Measurements from ENCODE around the gene OR2B3.
A peak's percentile ranks its signal among the peaks of the same experiment; 100 is the strongest.

OR2B3 gene

GRCh38 chr6:29071831-29072723 is 15.0 kb downstream of the OR2B3 start:
- TF ChIP-seq, protein P1, sequence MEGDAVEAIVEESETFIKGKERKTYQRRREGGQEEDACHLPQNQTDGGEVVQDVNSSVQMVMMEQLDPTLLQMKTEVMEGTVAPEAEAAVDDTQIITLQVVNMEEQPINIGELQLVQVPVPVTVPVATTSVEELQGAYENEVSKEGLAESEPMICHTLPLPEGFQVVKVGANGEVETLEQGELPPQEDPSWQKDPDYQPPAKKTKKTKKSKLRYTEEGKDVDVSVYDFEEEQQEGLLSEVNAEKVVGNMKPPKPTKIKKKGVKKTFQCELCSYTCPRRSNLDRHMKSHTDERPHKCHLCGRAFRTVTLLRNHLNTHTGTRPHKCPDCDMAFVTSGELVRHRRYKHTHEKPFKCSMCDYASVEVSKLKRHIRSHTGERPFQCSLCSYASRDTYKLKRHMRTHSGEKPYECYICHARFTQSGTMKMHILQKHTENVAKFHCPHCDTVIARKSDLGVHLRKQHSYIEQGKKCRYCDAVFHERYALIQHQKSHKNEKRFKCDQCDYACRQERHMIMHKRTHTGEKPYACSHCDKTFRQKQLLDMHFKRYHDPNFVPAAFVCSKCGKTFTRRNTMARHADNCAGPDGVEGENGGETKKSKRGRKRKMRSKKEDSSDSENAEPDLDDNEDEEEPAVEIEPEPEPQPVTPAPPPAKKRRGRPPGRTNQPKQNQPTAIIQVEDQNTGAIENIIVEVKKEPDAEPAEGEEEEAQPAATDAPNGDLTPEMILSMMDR (IDR thresholded peaks at IDR 0.05; ENCODE audit: low read length, missing control alignments): peak; percentile 61
- DNase-seq (ENCODE audit: low read depth): peak; percentile 20

GRCh38 chr6:29051680-29052079 is 35.4 kb downstream of the OR2B3 start:
- no peak for DNase-seq (ENCODE audit: low read depth)
- H3K4me3 ChIP-seq (replicated peaks; ENCODE audit: low read depth, low read length): no peak overlapping the region
- TF ChIP-seq, protein P1 (IDR thresholded peaks at IDR 0.05; ENCODE audit: low read length, missing control alignments): no peak

More at GRCh38 chr6:29071831-29072723, 15.0 kb downstream of the OR2B3 start:
- H3K4me3 ChIP-seq (replicated peaks; ENCODE audit: low read depth, low read length): no peak overlapping the region

- DNase-seq (ENCODE audit: low read depth): no peak
- TF ChIP-seq, protein P1 (IDR thresholded peaks at IDR 0.05; ENCODE audit: low read length, missing control alignments): no peak
- no peak within 1 kb of the TSS for H3K4me3 ChIP-seq (replicated peaks; ENCODE audit: low read depth, low read length)
Observed at GRCh38 chr6:29045075-29045474, 42.0 kb downstream of the OR2B3 start, which contains the start of gene OR2W1. TSS of gene OR2W1 (minus strand) at chr6:29045175. CDS start at chr6:29045175, 0 bp downstream.
